ENCODE data around the gene NT5M.
A peak's percentile ranks its signal among the peaks of the same experiment; 100 is the strongest.

Gene NT5M

GRCh38 chr17:17280613-17281549 lies 22.3 kb upstream of the NT5M start, which contains the start of gene COPS3:
COPS3 (minus strand) TSS chr17:17281246; CDS start chr17:17281186, 60 bp downstream.
- no peaks in the 10 kb centered on the region for H3K27me3 ChIP-seq
- peak within 1 kb of the TSS; percentile 70 to 97 for H3K4me3 ChIP-seq
- peak; percentile 98 for DNase-seq
- no peaks in the 10 kb centered on the region for H3K9me3 ChIP-seq
- peaks cover 0 to 2% (median 0%) of the 10 kb centered on the region in 3 donors for H3K36me3 ChIP-seq
- TF ChIP-seq CTCF (IDR thresholded peaks at IDR 0.05) = no peak
- intact Hi-C loops (cut with DNase I; ENCODE audit: low total_unique reads) = no loop called here
- H3K4me1 ChIP-seq = peaks cover 0 to 38% (median 21%) of the 10 kb centered on the region in 4 donors
- peak within 1 kb of the TSS; percentile 92 to 100 for H3K27ac ChIP-seq

GRCh38 chr17:17285951-17286350 lies 17.2 kb upstream of the NT5M start:
- TF ChIP-seq CTCF (IDR thresholded peaks at IDR 0.05) = no peak
- DNase-seq = no peak
- H3K27ac ChIP-seq = no peak overlapping the region

GRCh38 chr17:17289086-17289485 lies 14.1 kb upstream of the NT5M start:
- intact Hi-C loops (cut with DNase I; ENCODE audit: low total_unique reads) = no loop called here
- no peak for TF ChIP-seq CTCF (IDR thresholded peaks at IDR 0.05)
- no peaks in the 10 kb centered on the region for H3K4me1 ChIP-seq

More at GRCh38 chr17:17285951-17286350, 17.2 kb upstream of the NT5M start:
- Histone ChIP-seq H3K36me3 (no peaks in the 10 kb centered on the region), H3K27me3 (no peaks in the 10 kb centered on the region), H3K9me3 (no peaks in the 10 kb centered on the region), H3K4me1 (peaks cover 0 to 5% (median 2%) of the 10 kb centered on the region in 4 donors), H3K4me3 (no peak overlapping the region)
- intact Hi-C loops (cut with DNase I; ENCODE audit: low total_unique reads) = no loop called here

GRCh38 chr17:17289701-17290100 lies 13.5 kb upstream of the NT5M start:
- Histone ChIP-seq H3K36me3 (no peaks in the 10 kb centered on the region), H3K4me1 (no peaks in the 10 kb centered on the region), H3K27me3 (no peaks in the 10 kb centered on the region), H3K4me3 (no peak overlapping the region), H3K27ac (no peak overlapping the region), H3K9me3 (no peaks in the 10 kb centered on the region)
- DNase-seq = peak in 1 of 2 donors; percentile 1
- intact Hi-C loops (cut with DNase I; ENCODE audit: low total_unique reads) = no loop called here
- TF ChIP-seq CTCF (IDR thresholded peaks at IDR 0.05) = no peak

More at GRCh38 chr17:17289086-17289485, 14.1 kb upstream of the NT5M start:
- H3K9me3 ChIP-seq = no peaks in the 10 kb centered on the region
- H3K4me3 ChIP-seq = no peak overlapping the region
- H3K27me3 ChIP-seq = no peaks in the 10 kb centered on the region
- H3K27ac ChIP-seq = no peak overlapping the region
- H3K36me3 ChIP-seq = no peaks in the 10 kb centered on the region
- no peak for DNase-seq

- intact Hi-C loops (cut with DNase I; ENCODE audit: low total_unique reads) = no loop called here
- no peak overlapping the region for H3K27ac ChIP-seq
- TF ChIP-seq CTCF (IDR thresholded peaks at IDR 0.05) = no peak
- no peaks in the 10 kb centered on the region for H3K4me1 ChIP-seq
- no peaks in the 10 kb centered on the region for H3K36me3 ChIP-seq
- no peaks in the 10 kb centered on the region for H3K27me3 ChIP-seq
- H3K4me3 ChIP-seq = no peak overlapping the region
- peak in 1 of 2 donors; percentile 5 for DNase-seq
- no peaks in the 10 kb centered on the region for H3K9me3 ChIP-seq
Observed at GRCh38 chr17:17295141-17295540, 8.0 kb upstream of the NT5M start.
